SK-N-MC (cell line): ENCODE results near the gene MYO7A.

Source experiments
- DNase-seq: peaks from one replicate; pipeline ENCODE4 v3.0.0-alpha.2; 2011; ENCODE audit warnings: low read depth, low spot score
- H3K27ac ChIP-seq: fragments of 200-600 bp; sonication (generic); 2 replicates; pipeline ENCODE4 v1.5.1; 2016; ENCODE audit warnings: mixed run types
- H3K36me3 ChIP-seq: fragments of 200-600 bp; sonication (generic); 2 replicates; pipeline ENCODE4 v1.6.1; 2017; ENCODE audit warnings: antibody characterized with exemption, low read length, mixed read lengths; ENCODE audit not compliant: insufficient read depth
- H3K4me3 ChIP-seq: fragments of 200-600 bp; sonication (generic); 2 replicates; pipeline ENCODE4 v1.5.1; 2016
- H3K9ac ChIP-seq: fragments of 200-600 bp; sonication (generic); 2 replicates; pipeline ENCODE4 v1.8.0; 2017; ENCODE audit warnings: mixed run types, mixed read lengths; ENCODE audit not compliant: insufficient read length
- H3K9me3 ChIP-seq: fragments of 200-600 bp; sonication (generic); 2 replicates; pipeline ENCODE4 v1.6.1; 2017; ENCODE audit warnings: low read depth, mild to moderate bottlenecking, antibody characterized with exemption, low read length, moderate library complexity, mixed read lengths
- EZH2 ChIP-seq: fragments of 200-600 bp; sonication (generic); IDR thresholded peaks from one replicate; pipeline ENCODE4 v1.6.1; 2017; ENCODE audit warnings: antibody characterized with exemption
- FOXP2 ChIP-seq: optimal IDR thresholded peaks from 2 replicates; pipeline ENCODE3; 2011; ENCODE audit warnings: mild to moderate bottlenecking, moderate library complexity; ENCODE audit not compliant: insufficient read depth; ENCODE audit errors: extremely low read length, control extremely low read depth
- POLR2AphosphoS5 ChIP-seq: IDR thresholded peaks from 2 replicates; pipeline ENCODE4 v1.6.1; 2012; ENCODE audit warnings: mild to moderate bottlenecking, low read depth, low read length, borderline replicate concordance

MYO7A gene

GRCh38 chr11:77107950-77108349, 20.1 kb upstream of the MYO7A start:
- DNase-seq: no peak
- no peaks in the 10 kb centered on the region for H3K36me3 ChIP-seq
- TF ChIP-seq POLR2AphosphoS5 (no peak), FOXP2 (no peak)
- H3K4me3 ChIP-seq: no peak overlapping the region
- H3K9me3 ChIP-seq: no peaks in the 10 kb centered on the region
- no peak overlapping the region for H3K27ac ChIP-seq
- H3K9ac ChIP-seq: no peak overlapping the region

GRCh38 chr11:77108436-77108835, 19.6 kb upstream of the MYO7A start:
- no peak for DNase-seq
- H3K4me3 ChIP-seq: no peak overlapping the region
- TF ChIP-seq FOXP2 (no peak), POLR2AphosphoS5 (no peak), EZH2 (no peak)
- no peaks in the 10 kb centered on the region for H3K36me3 ChIP-seq
- H3K27ac ChIP-seq: no peak overlapping the region
- H3K9ac ChIP-seq: no peak overlapping the region
- no peaks in the 10 kb centered on the region for H3K9me3 ChIP-seq

GRCh38 chr11:77109236-77110019, 18.6 kb upstream of the MYO7A start:
- no peak overlapping the region for H3K27ac ChIP-seq
- TF ChIP-seq EZH2 (no peak), POLR2AphosphoS5 (no peak), FOXP2 (no peak)
- no peak for DNase-seq

GRCh38 chr11:77110836-77111235, 17.2 kb upstream of the MYO7A start:
- Histone ChIP-seq H3K9me3 (no peaks in the 10 kb centered on the region), H3K9ac (no peak overlapping the region), H3K36me3 (no peaks in the 10 kb centered on the region), H3K4me3 (no peak overlapping the region), H3K27ac (no peak overlapping the region)
- TF ChIP-seq POLR2AphosphoS5: no peak
- no peak for TF ChIP-seq EZH2
- no peak for TF ChIP-seq FOXP2
- DNase-seq: no peak

More at GRCh38 chr11:77109236-77110019, 18.6 kb upstream of the MYO7A start:
- no peak overlapping the region for H3K9ac ChIP-seq
- no peaks in the 10 kb centered on the region for H3K36me3 ChIP-seq
- no peak overlapping the region for H3K4me3 ChIP-seq
- H3K9me3 ChIP-seq: no peaks in the 10 kb centered on the region

- H3K9ac ChIP-seq: no peak overlapping the region
- no peaks in the 10 kb centered on the region for H3K36me3 ChIP-seq
- TF ChIP-seq EZH2: no peak
- no peak for TF ChIP-seq POLR2AphosphoS5
- TF ChIP-seq FOXP2: no peak
- H3K27ac ChIP-seq: no peak overlapping the region
- DNase-seq: no peak
- no peaks in the 10 kb centered on the region for H3K9me3 ChIP-seq
- no peak overlapping the region for H3K4me3 ChIP-seq
Observed at GRCh38 chr11:77111277-77111676, 16.8 kb upstream of the MYO7A start.

- Histone ChIP-seq H3K9me3 (no peaks in the 10 kb centered on the region), H3K4me3 (no peak overlapping the region), H3K9ac (no peak overlapping the region), H3K27ac (no peak overlapping the region), H3K36me3 (no peaks in the 10 kb centered on the region)
- no peak for DNase-seq
- TF ChIP-seq FOXP2: no peak
- no peak for TF ChIP-seq EZH2
- TF ChIP-seq POLR2AphosphoS5: no peak
Observed at GRCh38 chr11:77111946-77112345, 16.1 kb upstream of the MYO7A start.

- Histone ChIP-seq H3K36me3 (no peaks in the 10 kb centered on the region), H3K9me3 (no peaks in the 10 kb centered on the region), H3K4me3 (no peak overlapping the region), H3K9ac (no peak overlapping the region), H3K27ac (no peak overlapping the region)
- TF ChIP-seq POLR2AphosphoS5: no peak
- no peak for TF ChIP-seq EZH2
- TF ChIP-seq FOXP2: no peak
- no peak for DNase-seq
Observed at GRCh38 chr11:77112641-77113381, 15.2 kb upstream of the MYO7A start.

- no peak for DNase-seq
- Histone ChIP-seq H3K4me3 (no peak overlapping the region), H3K9me3 (no peaks in the 10 kb centered on the region), H3K36me3 (no peaks in the 10 kb centered on the region), H3K27ac (no peak overlapping the region), H3K9ac (no peak overlapping the region)
- TF ChIP-seq POLR2AphosphoS5 (no peak), EZH2 (no peak), FOXP2 (no peak)
Observed at GRCh38 chr11:77113382-77114088, 14.5 kb upstream of the MYO7A start.
